ENCODE data around the gene CHD9. TPM values are rescaled to one million over a fixed set of nuclear protein-coding genes. Genes with fewer than 3 reads are reported as not detected.
"Not testable (repeated sequence)": the region's sequence is repeated elsewhere in the genome, so short reads cannot be mapped to it uniquely, and the experiment has no call there.

CHD9 gene
- total RNA-seq, 1 donor from 2014 or later = 67.4 TPM

GRCh38 chr16:53069772-53070171, 15.0 kb downstream of the CHD9 start:
- intact Hi-C loops (cut with micrococcal nuclease) = no loop called here
- Mint-ChIP-seq H3K4me1 (peaks cover 85% of the 10 kb centered on the region), H3K9me3 (peaks cover 5% of the 10 kb centered on the region), H3K27me3 (no peaks in the 10 kb centered on the region), H3K27ac (peak overlapping the region; percentile 63), H3K36me3 (ENCODE audit: low read depth) (peaks cover 22% of the 10 kb centered on the region), H3K4me3 (no peak overlapping the region)
- TF ChIP-seq CTCF (IDR thresholded peaks at IDR 0.05) = no peak
- DNase-seq (no peak), ATAC-seq (ENCODE audit: low read depth) (no peak)
- ChIA-PET POLR2A (interaction anchor here (1.4 kb wide), 1 partner anchor 30 kb away, joined by 4 read pairs; no protein-coding TSS in a partner anchor), CTCF (interaction anchor here (1.5 kb wide), 1 partner anchor 15 kb away, joined by 3 read pairs; the partner anchor contains the start of gene CHD9)

GRCh38 chr16:53071748-53072301, 17.0 kb downstream of the CHD9 start:
- CTCF ChIA-PET = interaction anchor here (1.1 kb wide), 1 partner anchor 431 kb away, joined by 3 read pairs; the partner anchor contains the start of gene AKTIP
- H3K4me1 Mint-ChIP-seq = peaks cover 79% of the 10 kb centered on the region

GRCh38 chr16:53073022-53073421, 18.2 kb downstream of the CHD9 start:
- ATAC-seq (ENCODE audit: low read depth) (no peak), DNase-seq (no peak)
- CTCF ChIA-PET = no interaction called here
- POLR2A ChIA-PET = interaction anchor here (0.7 kb wide), 1 partner anchor 19 kb away, joined by 4 read pairs; no protein-coding TSS in a partner anchor
- Mint-ChIP-seq H3K27me3 (no peaks in the 10 kb centered on the region), H3K36me3 (ENCODE audit: low read depth) (peaks cover 28% of the 10 kb centered on the region), H3K27ac (no peak overlapping the region), H3K4me3 (no peak overlapping the region), H3K9me3 (peaks cover 5% of the 10 kb centered on the region), H3K4me1 (peaks cover 75% of the 10 kb centered on the region)
- TF ChIP-seq CTCF (IDR thresholded peaks at IDR 0.05) = no peak
- intact Hi-C loops (cut with micrococcal nuclease) = no loop called here

More at GRCh38 chr16:53071748-53072301, 17.0 kb downstream of the CHD9 start:
- no peaks in the 10 kb centered on the region for H3K27me3 Mint-ChIP-seq
- TF ChIP-seq CTCF (IDR thresholded peaks at IDR 0.05) = no peak
- peaks cover 27% of the 10 kb centered on the region for H3K36me3 Mint-ChIP-seq (ENCODE audit: low read depth)
- peaks cover 5% of the 10 kb centered on the region for H3K9me3 Mint-ChIP-seq
- POLR2A ChIA-PET = interaction anchor here (0.7 to 1.2 kb wide), 3 partner anchors 12 to 58 kb away, joined by 3 to 7 read pairs (median 5); no protein-coding TSS in a partner anchor
- DNase-seq (no peak), ATAC-seq (ENCODE audit: low read depth) (peak; percentile 29)
- peak overlapping the region; percentile 46 for H3K4me3 Mint-ChIP-seq
- peak overlapping the region; percentile 81 for H3K27ac Mint-ChIP-seq
- intact Hi-C loops (cut with micrococcal nuclease) = loop anchor here (1.0 kb wide), 1 partner anchor 10 kb away; no protein-coding TSS in a partner anchor

- ATAC-seq (ENCODE audit: low read depth); DNase-seq; intact Hi-C loops (cut with micrococcal nuclease); CTCF ChIA-PET; H3K9me3 Mint-ChIP-seq; H3K27me3 Mint-ChIP-seq; POLR2A ChIA-PET; H3K27ac Mint-ChIP-seq; H3K4me3 Mint-ChIP-seq: not testable (repeated sequence)
- Mint-ChIP-seq H3K36me3 (ENCODE audit: low read depth) (peaks cover 34% of the 10 kb centered on the region), H3K4me1 (peaks cover 71% of the 10 kb centered on the region)
These were observed 19.5 kb downstream of the CHD9 start for GRCh38 chr16:53074296-53074695.

GRCh38 chr16:53075461-53075860, 20.7 kb downstream of the CHD9 start:
- H3K4me3 Mint-ChIP-seq; DNase-seq; CTCF ChIA-PET; intact Hi-C loops (cut with micrococcal nuclease); H3K27ac Mint-ChIP-seq; ATAC-seq (ENCODE audit: low read depth); H3K9me3 Mint-ChIP-seq; H3K27me3 Mint-ChIP-seq; POLR2A ChIA-PET: not testable (repeated sequence)
- H3K4me1 Mint-ChIP-seq = peaks cover 63% of the 10 kb centered on the region
- H3K36me3 Mint-ChIP-seq (ENCODE audit: low read depth) = peaks cover 35% of the 10 kb centered on the region

- peaks cover 44% of the 10 kb centered on the region for H3K36me3 Mint-ChIP-seq (ENCODE audit: low read depth)
- no peak overlapping the region for H3K27ac Mint-ChIP-seq
- intact Hi-C loops (cut with micrococcal nuclease) = no loop called here
- no peak for ATAC-seq (ENCODE audit: low read depth)
- CTCF ChIA-PET = no interaction called here
- POLR2A ChIA-PET = interaction anchor here (1.5 kb wide), 1 partner anchor 21 kb away, joined by 3 read pairs; no protein-coding TSS in a partner anchor
- H3K9me3 Mint-ChIP-seq = peaks cover 5% of the 10 kb centered on the region
- H3K4me3 Mint-ChIP-seq = no peak overlapping the region
- no peaks in the 10 kb centered on the region for H3K27me3 Mint-ChIP-seq
- no peak for TF ChIP-seq CTCF (IDR thresholded peaks at IDR 0.05)
- DNase-seq = no peak
- H3K4me1 Mint-ChIP-seq = peaks cover 55% of the 10 kb centered on the region
These were observed 23.5 kb downstream of the CHD9 start for GRCh38 chr16:53078247-53078646.
